AG10803 (cell line): ENCODE measurements around the gene SLC19A2.

Experiments
- DNase-seq: peaks from one replicate; pipeline ENCODE4 v3.0.0; 2010; ENCODE audit warnings: low read depth
- H3K4me3 ChIP-seq: 2 replicates; pipeline ENCODE4 v1.5.1; 2011; ENCODE audit warnings: mild to moderate bottlenecking, low read length, control low read depth
- TF ChIP-seq, protein P1 (sequence below): conservative IDR thresholded peaks from 2 replicates; pipeline ENCODE4 v1.5.1; 2011; ENCODE audit warnings: mild to moderate bottlenecking, low read length, control low read depth, inconsistent platforms

The SLC19A2 gene

DNA sequence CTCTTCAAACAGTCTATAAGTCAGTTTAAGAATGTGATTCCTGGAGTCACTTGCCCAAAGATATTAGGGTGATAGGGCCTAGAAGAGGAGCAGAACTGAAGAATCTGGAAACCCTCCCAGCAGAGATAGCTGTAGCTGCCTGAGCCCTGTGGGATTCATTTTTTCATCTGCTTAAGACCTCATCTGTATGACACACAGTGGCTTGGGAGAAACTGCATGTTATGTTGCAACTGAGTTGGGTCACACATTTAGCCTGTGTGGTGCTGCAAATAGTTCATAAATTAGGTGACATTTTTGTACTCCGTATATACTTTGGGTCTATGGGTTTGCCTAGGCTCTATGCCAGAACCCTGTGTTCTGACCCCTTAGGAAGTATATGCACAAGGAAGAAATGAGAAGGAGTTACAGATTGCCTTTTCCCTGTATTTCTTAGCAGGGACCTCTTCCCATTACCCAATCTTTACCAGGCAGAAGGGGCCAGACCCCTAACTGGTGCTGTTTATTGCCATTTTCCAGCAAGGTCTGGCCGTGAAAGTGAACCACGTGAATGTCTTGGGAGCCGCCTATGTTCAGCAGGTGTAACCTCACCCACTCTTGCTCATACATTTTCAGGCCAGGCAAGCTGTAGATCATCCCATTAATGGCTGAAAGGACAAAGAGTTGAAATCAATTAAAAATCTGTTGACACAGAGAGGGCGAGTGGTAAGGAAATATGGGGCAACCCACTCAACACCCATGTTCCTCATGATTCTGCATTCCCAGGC is 41.9 kb upstream of the SLC19A2 start:
- no peak overlapping the region for H3K4me3 ChIP-seq
- TF ChIP-seq, protein P1, sequence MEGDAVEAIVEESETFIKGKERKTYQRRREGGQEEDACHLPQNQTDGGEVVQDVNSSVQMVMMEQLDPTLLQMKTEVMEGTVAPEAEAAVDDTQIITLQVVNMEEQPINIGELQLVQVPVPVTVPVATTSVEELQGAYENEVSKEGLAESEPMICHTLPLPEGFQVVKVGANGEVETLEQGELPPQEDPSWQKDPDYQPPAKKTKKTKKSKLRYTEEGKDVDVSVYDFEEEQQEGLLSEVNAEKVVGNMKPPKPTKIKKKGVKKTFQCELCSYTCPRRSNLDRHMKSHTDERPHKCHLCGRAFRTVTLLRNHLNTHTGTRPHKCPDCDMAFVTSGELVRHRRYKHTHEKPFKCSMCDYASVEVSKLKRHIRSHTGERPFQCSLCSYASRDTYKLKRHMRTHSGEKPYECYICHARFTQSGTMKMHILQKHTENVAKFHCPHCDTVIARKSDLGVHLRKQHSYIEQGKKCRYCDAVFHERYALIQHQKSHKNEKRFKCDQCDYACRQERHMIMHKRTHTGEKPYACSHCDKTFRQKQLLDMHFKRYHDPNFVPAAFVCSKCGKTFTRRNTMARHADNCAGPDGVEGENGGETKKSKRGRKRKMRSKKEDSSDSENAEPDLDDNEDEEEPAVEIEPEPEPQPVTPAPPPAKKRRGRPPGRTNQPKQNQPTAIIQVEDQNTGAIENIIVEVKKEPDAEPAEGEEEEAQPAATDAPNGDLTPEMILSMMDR, result no peak
- peak; percentile 59 for DNase-seq

DNA sequence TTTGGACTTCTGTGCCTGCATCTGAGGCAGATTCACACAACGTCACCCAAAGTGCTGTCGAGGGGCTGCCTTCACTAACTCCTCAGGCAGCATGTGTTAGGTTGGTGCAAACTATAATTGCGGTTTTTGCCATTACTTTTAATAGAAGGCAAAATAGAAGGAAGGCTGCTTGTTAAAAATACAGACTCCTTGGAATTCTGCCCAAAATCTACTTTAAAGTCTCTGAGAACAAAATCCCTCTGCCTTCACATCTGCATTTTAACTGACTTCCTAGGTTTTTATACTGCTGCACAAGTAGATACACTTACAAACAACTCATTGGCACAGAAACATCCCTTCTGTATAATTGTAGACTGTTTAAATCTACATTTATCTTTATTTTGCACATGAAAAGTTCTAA is 41.3 kb upstream of the SLC19A2 start:
- DNase-seq, result no peak
- H3K4me3 ChIP-seq, result no peak overlapping the region
- TF ChIP-seq, protein P1, result no peak

DNA sequence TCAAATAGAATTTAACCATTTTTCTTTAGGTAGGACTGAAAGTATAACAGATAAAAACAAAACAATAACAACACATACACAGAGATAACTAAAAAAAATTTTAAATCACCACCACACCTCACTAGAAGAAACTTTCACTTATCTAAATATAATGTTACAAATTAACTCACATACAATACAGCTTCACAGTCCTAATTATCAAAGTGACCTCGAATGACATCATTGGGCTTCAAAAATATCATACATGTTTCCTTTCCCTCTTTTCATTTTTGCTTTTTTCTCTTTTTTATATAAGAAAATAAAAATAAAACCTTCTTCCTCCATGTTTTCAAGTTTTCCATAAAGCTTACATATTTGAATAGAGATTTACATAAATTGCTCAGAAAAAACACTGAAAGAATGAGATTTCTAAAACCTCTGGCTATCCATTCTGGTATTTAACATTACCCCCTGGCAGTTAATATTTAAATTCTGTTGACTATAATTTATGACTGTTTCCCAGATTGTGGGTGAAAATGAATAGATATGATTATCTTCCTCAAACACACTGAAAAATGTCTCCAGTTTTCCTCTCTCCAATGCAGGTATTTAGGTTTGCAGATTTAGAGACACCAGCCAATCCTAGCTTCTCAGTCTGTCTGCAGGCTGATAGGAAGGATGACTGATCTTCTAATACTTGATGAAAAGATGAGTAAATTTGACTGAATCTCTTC is 40.5 kb upstream of the SLC19A2 start:
- H3K4me3 ChIP-seq, result no peak overlapping the region
- DNase-seq, result no peak
- TF ChIP-seq, protein P1, result no peak

DNA sequence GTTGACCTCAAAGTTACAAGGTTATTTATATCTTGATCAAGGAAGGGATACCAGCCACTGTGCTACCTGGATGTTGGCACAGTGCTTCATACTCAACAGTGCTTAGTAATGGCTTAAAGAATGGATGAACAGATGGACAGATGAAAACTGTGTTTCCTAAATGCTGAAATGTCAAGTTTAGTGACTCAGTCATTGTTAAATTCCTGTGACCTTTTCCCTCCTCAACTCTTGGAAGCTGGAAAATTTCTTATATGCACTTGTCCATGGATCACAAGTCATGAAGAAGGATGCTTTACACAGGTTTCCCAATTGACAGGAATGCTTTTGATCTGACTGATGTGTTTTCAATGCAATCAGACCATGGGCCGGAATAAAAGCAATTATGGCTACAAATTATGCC is 39.6 kb upstream of the SLC19A2 start:
- TF ChIP-seq, protein P1, result no peak
- no peak overlapping the region for H3K4me3 ChIP-seq
- no peak for DNase-seq

DNA sequence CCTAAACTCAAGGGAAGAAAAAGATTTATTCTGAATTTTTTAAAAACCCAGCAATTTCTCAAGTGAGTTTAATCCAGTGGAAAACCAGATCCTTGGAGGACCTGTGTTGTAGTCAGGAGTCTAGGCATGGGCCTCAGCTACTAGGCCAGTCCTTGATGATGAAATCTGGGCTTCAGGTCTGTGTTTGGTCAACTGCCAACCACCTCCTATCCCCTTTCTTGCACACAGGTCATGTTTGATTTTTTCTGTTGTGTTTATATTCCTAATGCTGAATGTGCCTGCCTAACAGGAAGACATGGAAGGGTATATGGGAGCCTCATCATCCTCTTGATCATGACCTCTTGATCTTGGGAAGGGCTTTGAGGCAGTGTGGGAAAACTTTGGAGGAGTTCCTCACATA is 38.2 kb upstream of the SLC19A2 start:
- no peak for DNase-seq
- TF ChIP-seq, protein P1, result no peak
- no peak overlapping the region for H3K4me3 ChIP-seq

DNA sequence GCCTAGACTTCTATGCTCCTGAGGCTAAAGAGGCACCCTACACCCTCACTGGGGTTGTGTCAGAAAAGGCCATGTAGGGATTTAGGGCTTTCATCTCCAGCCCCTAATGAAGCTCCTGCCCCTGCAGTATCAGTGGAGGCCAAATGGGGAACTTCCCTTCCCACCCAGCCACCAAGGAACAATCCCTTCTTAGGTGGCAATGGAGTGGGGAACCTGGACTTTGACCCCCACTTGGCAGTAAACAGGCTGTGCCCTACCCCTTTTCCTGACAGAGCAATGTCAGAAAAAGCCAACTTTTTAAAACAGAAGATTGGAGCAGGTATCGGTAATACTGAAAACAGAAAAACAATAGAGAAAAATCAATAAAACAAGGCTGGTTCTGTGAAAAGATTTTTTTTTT is 35.5 kb upstream of the SLC19A2 start:
- no peak for DNase-seq
- TF ChIP-seq, protein P1, result no peak
- no peak overlapping the region for H3K4me3 ChIP-seq
